HUES48 (cell line): ENCODE data around the gene SEMA6D.

Experiments
- H3K27ac ChIP-seq: one replicate; pipeline ENCODE4 v1.7.0; 2013; ENCODE audit warnings: low read depth, low read length, inconsistent platforms
- H3K27me3 ChIP-seq: 2 replicates; pipeline ENCODE4 v1.6.1; 2013; ENCODE audit warnings: mild to moderate bottlenecking, low read length; ENCODE audit not compliant: control insufficient read depth, insufficient read depth
- H3K36me3 ChIP-seq: 2 replicates; pipeline ENCODE4 v1.6.1; 2013; ENCODE audit warnings: low read length; ENCODE audit not compliant: control insufficient read depth, insufficient read depth
- H3K4me1 ChIP-seq: 2 replicates; pipeline ENCODE4 v1.6.1; 2013; ENCODE audit warnings: mild to moderate bottlenecking, low read length; ENCODE audit not compliant: control insufficient read depth, insufficient read depth
- H3K4me3 ChIP-seq: 2 replicates; pipeline ENCODE4 v1.5.1; 2013; ENCODE audit warnings: mild to moderate bottlenecking, low read depth, low read length
- H3K9ac ChIP-seq: 2 replicates; pipeline ENCODE4 v1.6.1; 2013; ENCODE audit warnings: mild to moderate bottlenecking, low read depth, low read length, moderate library complexity
- H3K9me3 ChIP-seq: 2 replicates; pipeline ENCODE4 v1.6.1; 2013; ENCODE audit warnings: low read length; ENCODE audit not compliant: control insufficient read depth, insufficient read depth

Gene SEMA6D

GRCh38 chr15:47801522-47801921 is 84.2 kb downstream of the SEMA6D start:
- Histone ChIP-seq H3K4me1 (0 out of 2 replicates have a peak, but pooled peaks cover 4% of the 10 kb centered on the region), H3K27me3 (no peaks in the 10 kb centered on the region), H3K4me3 (no peak overlapping the region), H3K36me3 (no peaks in the 10 kb centered on the region), H3K9ac (no peak overlapping the region), H3K27ac (no peak overlapping the region), H3K9me3 (no peaks in the 10 kb centered on the region)

- H3K27ac ChIP-seq = no peak overlapping the region
- no peaks in the 10 kb centered on the region for H3K27me3 ChIP-seq
- H3K9ac ChIP-seq = no peak overlapping the region
- no peaks in the 10 kb centered on the region for H3K4me1 ChIP-seq
- H3K4me3 ChIP-seq = no peak overlapping the region
- no peaks in the 10 kb centered on the region for H3K9me3 ChIP-seq
- no peaks in the 10 kb centered on the region for H3K36me3 ChIP-seq
These were observed 84.9 kb downstream of the SEMA6D start for GRCh38 chr15:47802216-47802615.

- H3K9ac ChIP-seq = no peak overlapping the region
- no peaks in the 10 kb centered on the region for H3K36me3 ChIP-seq
- no peak overlapping the region for H3K27ac ChIP-seq
- no peaks in the 10 kb centered on the region for H3K9me3 ChIP-seq
- no peaks in the 10 kb centered on the region for H3K27me3 ChIP-seq
- no peak overlapping the region for H3K4me3 ChIP-seq
- no peaks in the 10 kb centered on the region for H3K4me1 ChIP-seq
These were observed 86.5 kb downstream of the SEMA6D start for GRCh38 chr15:47803767-47804166.

GRCh38 chr15:47804733-47805132 is 87.4 kb downstream of the SEMA6D start:
- Histone ChIP-seq H3K9me3 (no peaks in the 10 kb centered on the region), H3K27me3 (no peaks in the 10 kb centered on the region), H3K27ac (no peak overlapping the region), H3K9ac (no peak overlapping the region), H3K4me1 (no peaks in the 10 kb centered on the region), H3K36me3 (no peaks in the 10 kb centered on the region), H3K4me3 (no peak overlapping the region)

- H3K4me3 ChIP-seq = no peak overlapping the region
- no peaks in the 10 kb centered on the region for H3K36me3 ChIP-seq
- H3K27ac ChIP-seq = no peak overlapping the region
- H3K9me3 ChIP-seq = no peaks in the 10 kb centered on the region
- no peak overlapping the region for H3K9ac ChIP-seq
- no peaks in the 10 kb centered on the region for H3K4me1 ChIP-seq
- no peaks in the 10 kb centered on the region for H3K27me3 ChIP-seq
These were observed 88.7 kb downstream of the SEMA6D start for GRCh38 chr15:47806008-47806407.

- H3K27ac ChIP-seq = no peak overlapping the region
- H3K4me1 ChIP-seq = no peaks in the 10 kb centered on the region
- no peaks in the 10 kb centered on the region for H3K9me3 ChIP-seq
- no peaks in the 10 kb centered on the region for H3K36me3 ChIP-seq
- no peak overlapping the region for H3K4me3 ChIP-seq
- H3K27me3 ChIP-seq = no peaks in the 10 kb centered on the region
- H3K9ac ChIP-seq = no peak overlapping the region
These were observed 93.9 kb downstream of the SEMA6D start for GRCh38 chr15:47811172-47811571.

GRCh38 chr15:47812470-47812999 is 95.2 kb downstream of the SEMA6D start:
- Histone ChIP-seq H3K4me1 (no peaks in the 10 kb centered on the region; the same call in 1 of the 2 replicates), H3K36me3 (no peaks in the 10 kb centered on the region), H3K9ac (no peak overlapping the region), H3K27ac (no peak overlapping the region), H3K27me3 (no peaks in the 10 kb centered on the region), H3K9me3 (no peaks in the 10 kb centered on the region), H3K4me3 (no peak overlapping the region)

- no peak overlapping the region for H3K27ac ChIP-seq
- H3K4me1 ChIP-seq = peaks cover 7% of the 10 kb centered on the region
- H3K9me3 ChIP-seq = no peaks in the 10 kb centered on the region
- H3K36me3 ChIP-seq = no peaks in the 10 kb centered on the region
- H3K27me3 ChIP-seq = no peaks in the 10 kb centered on the region
- no peak overlapping the region for H3K4me3 ChIP-seq
- H3K9ac ChIP-seq = no peak overlapping the region
These were observed 96.6 kb downstream of the SEMA6D start for GRCh38 chr15:47813748-47814384.

- Histone ChIP-seq H3K4me3 (no peak overlapping the region), H3K9ac (no peak overlapping the region), H3K4me1 (peaks cover 7% of the 10 kb centered on the region), H3K36me3 (no peaks in the 10 kb centered on the region), H3K9me3 (no peaks in the 10 kb centered on the region), H3K27ac (no peak overlapping the region), H3K27me3 (no peaks in the 10 kb centered on the region)
These were observed 97.3 kb downstream of the SEMA6D start for GRCh38 chr15:47814620-47815019.

GRCh38 chr15:47817969-47818548 is 100.8 kb downstream of the SEMA6D start:
- Histone ChIP-seq H3K27ac (no peak overlapping the region), H3K27me3 (no peaks in the 10 kb centered on the region), H3K36me3 (no peaks in the 10 kb centered on the region), H3K4me1 (peaks cover 13% of the 10 kb centered on the region), H3K9me3 (no peaks in the 10 kb centered on the region), H3K4me3 (no peak overlapping the region), H3K9ac (no peak overlapping the region)

- H3K9me3 ChIP-seq = no peaks in the 10 kb centered on the region
- no peak overlapping the region for H3K9ac ChIP-seq
- no peaks in the 10 kb centered on the region for H3K27me3 ChIP-seq
- H3K4me3 ChIP-seq = no peak overlapping the region
- no peak overlapping the region for H3K27ac ChIP-seq
- peaks cover 13% of the 10 kb centered on the region for H3K4me1 ChIP-seq
- no peaks in the 10 kb centered on the region for H3K36me3 ChIP-seq
These were observed 101.9 kb downstream of the SEMA6D start for GRCh38 chr15:47819158-47819557.
